Stimulated activated CD4-positive, alpha-beta T cell treated with anti-CD3 and anti-CD28 coated beads, Interleukin-1b, Interleukin-23, amount 100 ng/mL, for 4 hours (primary cell): ENCODE results near the gene ATOH8.
"Not testable (repeated sequence)": the region's sequence is repeated elsewhere in the genome, so short reads cannot be mapped to it uniquely, and the experiment has no call there.

Experiments used
- DNase-seq, 2 donors: peaks; one replicate each; pipeline ENCODE4 v3.0.0-alpha.2; 2020; ENCODE audit warnings: low read depth in 2 of 2

Gene ATOH8

DNA sequence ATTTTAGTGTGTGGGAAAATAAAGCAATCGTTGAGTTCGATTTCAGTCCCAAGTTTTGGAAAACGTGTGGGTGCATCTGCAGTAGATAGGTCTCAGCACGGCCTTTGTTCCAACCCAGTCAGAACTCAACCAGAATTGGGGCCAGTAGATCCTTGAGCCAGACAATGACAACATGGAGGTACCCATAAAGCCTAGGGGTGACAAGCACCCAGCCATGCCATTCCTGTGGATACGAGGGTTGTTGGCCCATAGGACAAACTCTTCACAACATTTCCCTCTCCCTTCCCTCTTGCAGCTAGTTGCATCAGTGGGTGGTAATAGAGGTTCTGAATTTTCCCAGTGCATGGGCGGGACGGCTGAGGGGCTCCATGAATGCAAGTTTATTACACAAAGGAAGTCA is 74.9 kb downstream of the ATOH8 start:
- DNase-seq: no peak

GRCh38 chr2:85829394-85829793 is 75.6 kb downstream of the ATOH8 start:
- DNase-seq: not testable (repeated sequence)

GRCh38 chr2:85830645-85831044 is 76.9 kb downstream of the ATOH8 start:
- no peak for DNase-seq

DNA sequence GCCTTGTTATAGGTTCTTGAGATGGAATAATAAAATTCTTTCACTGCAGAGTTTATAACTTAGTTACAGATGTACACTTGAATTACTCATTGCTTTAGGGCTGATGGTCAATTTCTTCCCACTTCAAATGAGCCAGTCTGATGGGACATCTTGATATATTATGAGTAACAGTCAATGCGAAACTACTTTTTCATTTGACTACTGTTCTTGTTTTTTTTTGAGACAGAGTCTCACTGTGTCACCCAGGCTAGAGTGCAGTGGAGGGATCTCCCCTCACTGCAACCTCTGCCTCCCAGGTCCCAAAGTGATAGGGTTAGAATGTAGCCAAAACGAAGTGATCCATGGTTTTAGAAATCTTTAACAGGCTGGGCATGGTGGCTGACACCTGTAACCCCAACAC is 77.9 kb downstream of the ATOH8 start:
- DNase-seq: no peak

GRCh38 chr2:85834466-85834865 is 80.7 kb downstream of the ATOH8 start:
- DNase-seq: no peak
